ENCODE results near the gene TLE7.
A peak's percentile ranks its signal among the peaks of the same experiment; 100 is the strongest.

The TLE7 gene

GRCh38 chr16:71443714-71444113, 1.9 kb upstream of the TLE7 start:
- no peak for DNase-seq

- DNase-seq = no peak
Observed at GRCh38 chr16:71441348-71442050, 355 bp downstream of the TLE7 start.

GRCh38 chr16:71440669-71441347, 1.0 kb downstream of the TLE7 start:
- no peak for DNase-seq

- no peak for DNase-seq
Observed at GRCh38 chr16:71439523-71439922, 2.3 kb downstream of the TLE7 start.

GRCh38 chr16:71436473-71436872, 5.4 kb downstream of the TLE7 start:
- DNase-seq = no peak

GRCh38 chr16:71432906-71433305, 8.9 kb downstream of the TLE7 start:
- DNase-seq = no peak

- DNase-seq = no peak
Observed at GRCh38 chr16:71431991-71432390, 9.9 kb downstream of the TLE7 start.

- no peak for DNase-seq
Observed at GRCh38 chr16:71431176-71431575, 10.7 kb downstream of the TLE7 start.

- no peak for DNase-seq
Observed at GRCh38 chr16:71430744-71431143, 11.1 kb downstream of the TLE7 start.

GRCh38 chr16:71429581-71429980, 12.3 kb downstream of the TLE7 start:
- DNase-seq = no peak

GRCh38 chr16:71428883-71429282, 13.0 kb downstream of the TLE7 start:
- no peak for DNase-seq

- DNase-seq = no peak
Observed at GRCh38 chr16:71428385-71428784, 13.5 kb downstream of the TLE7 start.

- DNase-seq = no peak
Observed at GRCh38 chr16:71426880-71427615, 14.8 kb downstream of the TLE7 start.

- DNase-seq = no peak
Observed at GRCh38 chr16:71426069-71426879, 15.6 kb downstream of the TLE7 start.

GRCh38 chr16:71425746-71426068, 16.1 kb downstream of the TLE7 start:
- no peak for DNase-seq

- DNase-seq = no peak
Observed at GRCh38 chr16:71424626-71425025, 17.2 kb downstream of the TLE7 start.

- DNase-seq = no peak
Observed at GRCh38 chr16:71423865-71424264, 18.0 kb downstream of the TLE7 start.

- no peak for DNase-seq
Observed at GRCh38 chr16:71423016-71423415, 18.8 kb downstream of the TLE7 start.

GRCh38 chr16:71421911-71422310, 19.9 kb downstream of the TLE7 start:
- no peak for DNase-seq

GRCh38 chr16:71414038-71414437, 27.8 kb downstream of the TLE7 start:
- DNase-seq = no peak

GRCh38 chr16:71413341-71413740, 28.5 kb downstream of the TLE7 start:
- no peak for DNase-seq

- peak; percentile 74 for DNase-seq
Observed at GRCh38 chr16:71412270-71413160, 29.3 kb downstream of the TLE7 start.

All from midbrain (tissue), 1 donor.